Activated B cell treated with CpG ODN at 0.5 μM for 24 hours (primary cell): ENCODE data around the gene NANS. TPM values are rescaled to one million over a fixed set of nuclear protein-coding genes. Genes with fewer than 3 reads are reported as not detected.

Source experiments
- ATAC-seq: fragments of 200-7000 bp; cut with Tn5 transposase; one replicate; pipeline ENCODE4 v1.10.0; 2021; ENCODE audit warnings: low read depth, mild to moderate bottlenecking, moderate library complexity
- CTCF ChIA-PET: fragments of 350-600 bp; sonication (Branson Sonifier 250); formaldehyde crosslinking; loops from one replicate; lab custom pipeline; 2021; ENCODE audit warnings: antibody characterized with exemption; lab: Charles Lee
- POLR2A ChIA-PET: fragments of 350-600 bp; sonication (Branson Sonifier 250); formaldehyde crosslinking; loops from one replicate; lab custom pipeline; 2021; ENCODE audit warnings: antibody characterized with exemption; lab: Charles Lee
- DNase-seq: peaks from one replicate; pipeline ENCODE4 v3.0.0; 2022
- H3K27ac Mint-ChIP-seq: one replicate; pipeline ENCODE4 v1.8.0; 2020; ENCODE audit warnings: mixed read lengths
- H3K27me3 Mint-ChIP-seq: one replicate; pipeline ENCODE4 v1.8.0; 2021; ENCODE audit warnings: mixed read lengths
- H3K36me3 Mint-ChIP-seq: one replicate; pipeline ENCODE4 v1.8.0; 2021; ENCODE audit warnings: low read depth, mixed read lengths
- H3K4me1 Mint-ChIP-seq: one replicate; pipeline ENCODE4 v1.8.0; 2021; ENCODE audit warnings: mixed read lengths
- H3K4me3 Mint-ChIP-seq: one replicate; pipeline ENCODE4 v1.8.0; 2020; ENCODE audit warnings: mild to moderate bottlenecking, mixed read lengths
- H3K9me3 Mint-ChIP-seq: one replicate; pipeline ENCODE4 v1.8.0; 2020; ENCODE audit warnings: mixed read lengths
- intact Hi-C: fragments of 100-400 bp; cut with micrococcal nuclease; formaldehyde crosslinking; loops from one replicate; pipeline ENCODE4 v1.15.1; 2024
- total RNA-seq: library from RNA; stranded (reverse); gene quantifications from 2 replicates; pipeline ENCODE4 v1.2.3, GENCODE V29; 2022
- TF ChIP-seq, protein P1 (sequence below): fragments of 200-600 bp; IDR thresholded peaks from one replicate; pipeline ENCODE4 v1.8.0; 2022; ENCODE audit warnings: antibody characterized with exemption, mild to moderate bottlenecking

NANS gene
- total RNA-seq, 1 donor from 2014 or later, result 21.8 TPM

DNA sequence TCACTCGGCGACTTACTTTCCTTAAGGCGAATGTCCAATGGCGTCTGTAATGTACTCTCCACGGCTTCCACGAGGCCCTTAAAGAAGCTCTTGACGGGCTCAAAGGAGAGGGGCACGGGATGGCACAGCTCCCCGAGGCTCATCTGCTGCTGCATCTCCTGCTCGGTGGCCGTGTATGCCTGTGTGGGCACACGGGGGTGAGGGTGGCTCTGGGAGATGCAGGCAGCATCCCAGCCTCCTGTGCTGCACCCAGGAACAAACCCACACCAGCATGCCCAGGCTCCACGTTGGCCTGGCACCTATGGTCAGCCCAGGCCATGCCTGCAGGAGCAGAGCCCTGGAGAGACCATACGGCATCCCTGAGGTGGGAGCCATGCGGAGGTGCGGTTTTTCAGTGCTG, 38.3 kb downstream of the NANS start:
- Mint-ChIP-seq H3K4me3 (no peak overlapping the region), H3K27me3 (no peaks in the 10 kb centered on the region), H3K9me3 (no peaks in the 10 kb centered on the region), H3K27ac (no peak overlapping the region), H3K36me3 (peaks cover 37% of the 10 kb centered on the region), H3K4me1 (peaks cover 25% of the 10 kb centered on the region)
- intact Hi-C loops, result no loop called here
- ChIA-PET CTCF (no interaction called here), POLR2A (no interaction called here)
- ATAC-seq, result no peak
- no peak for DNase-seq
- TF ChIP-seq, protein P1, sequence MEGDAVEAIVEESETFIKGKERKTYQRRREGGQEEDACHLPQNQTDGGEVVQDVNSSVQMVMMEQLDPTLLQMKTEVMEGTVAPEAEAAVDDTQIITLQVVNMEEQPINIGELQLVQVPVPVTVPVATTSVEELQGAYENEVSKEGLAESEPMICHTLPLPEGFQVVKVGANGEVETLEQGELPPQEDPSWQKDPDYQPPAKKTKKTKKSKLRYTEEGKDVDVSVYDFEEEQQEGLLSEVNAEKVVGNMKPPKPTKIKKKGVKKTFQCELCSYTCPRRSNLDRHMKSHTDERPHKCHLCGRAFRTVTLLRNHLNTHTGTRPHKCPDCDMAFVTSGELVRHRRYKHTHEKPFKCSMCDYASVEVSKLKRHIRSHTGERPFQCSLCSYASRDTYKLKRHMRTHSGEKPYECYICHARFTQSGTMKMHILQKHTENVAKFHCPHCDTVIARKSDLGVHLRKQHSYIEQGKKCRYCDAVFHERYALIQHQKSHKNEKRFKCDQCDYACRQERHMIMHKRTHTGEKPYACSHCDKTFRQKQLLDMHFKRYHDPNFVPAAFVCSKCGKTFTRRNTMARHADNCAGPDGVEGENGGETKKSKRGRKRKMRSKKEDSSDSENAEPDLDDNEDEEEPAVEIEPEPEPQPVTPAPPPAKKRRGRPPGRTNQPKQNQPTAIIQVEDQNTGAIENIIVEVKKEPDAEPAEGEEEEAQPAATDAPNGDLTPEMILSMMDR, result no peak

DNA sequence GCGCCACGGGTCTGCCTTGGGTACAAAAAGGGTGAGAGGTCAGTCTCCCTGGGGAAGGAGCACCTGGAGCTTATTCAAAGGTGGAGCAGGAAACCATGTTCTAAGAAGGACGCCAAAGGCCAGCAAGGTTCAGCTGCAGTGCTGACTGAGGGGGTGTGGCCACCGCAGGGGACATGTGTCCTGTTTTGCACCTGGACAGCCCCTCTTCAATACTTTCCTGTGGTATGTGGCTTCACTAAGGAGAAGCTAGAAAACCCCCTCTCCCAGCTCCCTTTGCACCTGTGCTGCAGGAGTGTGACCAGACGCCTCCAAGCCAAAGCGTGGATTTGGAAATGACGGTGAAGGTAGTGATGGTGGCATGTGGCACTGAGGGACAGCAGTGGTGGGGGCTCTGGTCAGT, 38.9 kb downstream of the NANS start:
- ATAC-seq (no peak), DNase-seq (no peak)
- TF ChIP-seq, protein P1, result no peak
- POLR2A ChIA-PET, result no interaction called here
- H3K27me3 Mint-ChIP-seq, result no peaks in the 10 kb centered on the region
- CTCF ChIA-PET, result no interaction called here
- peaks cover 35% of the 10 kb centered on the region for H3K36me3 Mint-ChIP-seq
- no peak overlapping the region for H3K4me3 Mint-ChIP-seq
- no peak overlapping the region for H3K27ac Mint-ChIP-seq
- peaks cover 30% of the 10 kb centered on the region for H3K4me1 Mint-ChIP-seq
- no peaks in the 10 kb centered on the region for H3K9me3 Mint-ChIP-seq
- intact Hi-C loops, result no loop called here

DNA sequence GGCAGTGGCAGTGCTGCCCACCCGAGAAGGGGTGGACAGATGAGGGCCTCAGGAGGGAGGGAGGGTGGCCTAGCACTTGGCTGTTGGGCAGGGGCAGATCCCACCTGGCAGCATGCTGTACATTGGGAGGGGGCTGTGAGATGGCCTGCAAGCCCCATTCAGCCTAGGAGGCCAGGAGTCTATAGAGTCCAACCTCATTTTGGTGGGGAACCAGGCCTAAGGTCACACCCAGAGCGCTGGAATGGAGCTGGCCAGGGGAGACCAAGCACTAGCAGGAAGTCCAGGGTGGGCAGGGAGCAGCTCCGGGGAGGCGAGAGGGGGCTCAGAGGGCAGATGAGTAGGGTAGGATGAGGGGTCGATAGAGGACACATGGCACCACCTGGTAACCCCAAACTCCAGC, 39.6 kb downstream of the NANS start:
- CTCF ChIA-PET, result no interaction called here
- peaks cover 35% of the 10 kb centered on the region for H3K36me3 Mint-ChIP-seq

DNA sequence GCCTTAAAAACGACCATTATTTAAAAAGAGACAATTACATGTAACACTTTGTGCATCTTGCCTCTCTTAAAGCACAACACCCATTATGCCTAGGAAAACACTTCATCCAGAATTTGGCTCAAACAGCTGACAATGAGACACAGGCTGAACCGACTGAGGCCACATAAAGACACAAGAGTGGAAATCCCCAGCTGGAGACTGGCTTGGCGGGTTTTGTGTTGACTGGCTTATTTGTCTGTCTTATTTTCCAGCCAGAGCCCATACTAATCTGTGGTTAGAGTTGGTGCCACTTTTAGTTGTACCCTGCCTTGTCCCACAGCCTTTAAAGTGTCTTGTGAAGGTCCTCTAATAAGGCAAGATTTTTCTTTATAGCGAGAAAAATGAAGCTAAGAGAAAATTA, 41.3 kb downstream of the NANS start:
- Mint-ChIP-seq H3K27me3 (no peaks in the 10 kb centered on the region), H3K36me3 (peaks cover 33% of the 10 kb centered on the region), H3K4me3 (no peak overlapping the region), H3K4me1 (peaks cover 51% of the 10 kb centered on the region), H3K9me3 (no peaks in the 10 kb centered on the region), H3K27ac (no peak overlapping the region)
- no peak for DNase-seq
- ChIA-PET POLR2A (interaction anchor here (1.1 to 1.6 kb wide), 3 partner anchors 11 to 159 kb away, joined by 5 to 8 read pairs (median 5); no protein-coding TSS in a partner anchor), CTCF (no interaction called here)
- TF ChIP-seq, protein P1, result no peak
- intact Hi-C loops, result no loop called here
- ATAC-seq, result no peak

More for the DNA sequence above, 39.6 kb downstream of the NANS start:
- ATAC-seq (no peak), DNase-seq (no peak)
- TF ChIP-seq, protein P1, result no peak
- Mint-ChIP-seq H3K4me3 (no peak overlapping the region), H3K4me1 (peaks cover 34% of the 10 kb centered on the region), H3K27me3 (no peaks in the 10 kb centered on the region), H3K9me3 (no peaks in the 10 kb centered on the region), H3K27ac (no peak overlapping the region)
- intact Hi-C loops, result no loop called here
- POLR2A ChIA-PET, result no interaction called here

DNA sequence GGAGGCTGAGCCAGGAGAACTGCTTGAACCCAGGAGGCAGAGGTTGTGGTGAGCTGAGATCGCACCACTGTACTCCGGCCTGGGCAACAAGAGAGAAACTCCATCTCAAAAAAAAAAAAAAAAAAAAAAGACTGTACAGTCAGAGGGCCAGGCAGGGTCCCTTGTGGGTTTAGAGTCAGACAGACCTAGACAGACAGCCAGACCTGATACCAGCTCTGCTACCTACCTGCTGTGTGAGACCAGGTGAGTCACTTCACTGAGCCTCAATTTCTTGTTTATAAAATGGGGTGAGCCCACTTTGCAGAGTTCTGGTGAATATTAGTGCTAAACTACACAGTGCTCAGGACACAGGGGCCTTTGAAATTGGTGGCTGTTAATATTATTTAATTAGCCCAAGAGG, 42.8 kb downstream of the NANS start:
- H3K4me1 Mint-ChIP-seq, result peaks cover 62% of the 10 kb centered on the region
- no peaks in the 10 kb centered on the region for H3K9me3 Mint-ChIP-seq
- CTCF ChIA-PET, result no interaction called here
- POLR2A ChIA-PET, result interaction anchor here (0.6 to 1.7 kb wide), 2 partner anchors 20 to 93 kb away, joined by 6 to 7 read pairs; partner anchors contain the start of genes CORO2A and TRIM14
- TF ChIP-seq, protein P1, result no peak
- H3K4me3 Mint-ChIP-seq, result no peak overlapping the region
- DNase-seq (no peak), ATAC-seq (no peak)
- no peak overlapping the region for H3K27ac Mint-ChIP-seq
- H3K36me3 Mint-ChIP-seq, result peaks cover 29% of the 10 kb centered on the region
- no peaks in the 10 kb centered on the region for H3K27me3 Mint-ChIP-seq
- intact Hi-C loops, result no loop called here
